ENCODE measurements around the gene TRIM31. TPM values are rescaled to one million over a fixed set of nuclear protein-coding genes. Genes with fewer than 3 reads are reported as not detected.
A peak's percentile ranks its signal among the peaks of the same experiment; 100 is the strongest.

TRIM31 gene
- total and polyA plus RNA-seq, 10 donors, result 0.09 to 0.14 TPM; not detected in 8

DNA sequence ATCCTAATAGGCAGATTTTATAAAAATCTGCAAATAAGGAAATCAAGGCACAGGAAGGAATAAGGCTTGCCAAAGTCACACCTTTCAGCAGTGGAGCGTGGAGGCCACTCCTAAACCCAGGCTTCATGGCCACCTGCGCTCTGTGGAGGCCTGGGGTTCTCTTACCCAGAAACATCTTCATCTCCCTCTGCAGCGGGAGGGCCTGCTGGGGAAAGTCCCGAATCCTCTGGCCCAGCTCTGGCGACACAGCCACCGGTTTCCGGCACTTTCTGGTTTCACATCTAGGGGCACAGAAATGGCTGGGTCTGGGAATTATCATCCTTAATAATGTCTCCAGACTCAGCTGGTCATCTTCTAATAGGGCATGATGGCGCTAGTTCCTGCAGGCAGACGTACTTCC, 43.9 kb upstream of the TRIM31 start:
- no peak overlapping the region for H3K4me3 ChIP-seq
- H3K27me3 ChIP-seq (replicated peaks in 1 of 7), result peaks cover 0 to 14% (median 0%) of the 10 kb centered on the region in 7 donors
- 77 to 92% (median 86%) methylated on average over 9 of the region's 9 CpGs for WGBS, 5 donors
- DNase-seq, result no peak
- TF ChIP-seq, protein P1, sequence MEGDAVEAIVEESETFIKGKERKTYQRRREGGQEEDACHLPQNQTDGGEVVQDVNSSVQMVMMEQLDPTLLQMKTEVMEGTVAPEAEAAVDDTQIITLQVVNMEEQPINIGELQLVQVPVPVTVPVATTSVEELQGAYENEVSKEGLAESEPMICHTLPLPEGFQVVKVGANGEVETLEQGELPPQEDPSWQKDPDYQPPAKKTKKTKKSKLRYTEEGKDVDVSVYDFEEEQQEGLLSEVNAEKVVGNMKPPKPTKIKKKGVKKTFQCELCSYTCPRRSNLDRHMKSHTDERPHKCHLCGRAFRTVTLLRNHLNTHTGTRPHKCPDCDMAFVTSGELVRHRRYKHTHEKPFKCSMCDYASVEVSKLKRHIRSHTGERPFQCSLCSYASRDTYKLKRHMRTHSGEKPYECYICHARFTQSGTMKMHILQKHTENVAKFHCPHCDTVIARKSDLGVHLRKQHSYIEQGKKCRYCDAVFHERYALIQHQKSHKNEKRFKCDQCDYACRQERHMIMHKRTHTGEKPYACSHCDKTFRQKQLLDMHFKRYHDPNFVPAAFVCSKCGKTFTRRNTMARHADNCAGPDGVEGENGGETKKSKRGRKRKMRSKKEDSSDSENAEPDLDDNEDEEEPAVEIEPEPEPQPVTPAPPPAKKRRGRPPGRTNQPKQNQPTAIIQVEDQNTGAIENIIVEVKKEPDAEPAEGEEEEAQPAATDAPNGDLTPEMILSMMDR (IDR thresholded peaks at IDR 0.05 in 8 of 11, conservative IDR thresholded peaks at IDR 0.05 in 3 of 11), result no peak
- TF ChIP-seq POLR2AphosphoS5 (IDR thresholded peaks at IDR 0.05) (no peak), POLR2A (IDR thresholded peaks at IDR 0.05) (no peak)
- peak overlapping the region in 2 of 8 donors; percentile 1 to 26 for H3K27ac ChIP-seq
- H3K9me3 ChIP-seq, result no peaks in the 10 kb centered on the region
- peaks cover 0 to 28% (median 10%) of the 10 kb centered on the region in 6 donors for H3K4me1 ChIP-seq
- H3K36me3 ChIP-seq, result no peaks in the 10 kb centered on the region
- intact Hi-C loops (cut with DNase I; ENCODE audit: low total_unique reads), result no loop called here

DNA sequence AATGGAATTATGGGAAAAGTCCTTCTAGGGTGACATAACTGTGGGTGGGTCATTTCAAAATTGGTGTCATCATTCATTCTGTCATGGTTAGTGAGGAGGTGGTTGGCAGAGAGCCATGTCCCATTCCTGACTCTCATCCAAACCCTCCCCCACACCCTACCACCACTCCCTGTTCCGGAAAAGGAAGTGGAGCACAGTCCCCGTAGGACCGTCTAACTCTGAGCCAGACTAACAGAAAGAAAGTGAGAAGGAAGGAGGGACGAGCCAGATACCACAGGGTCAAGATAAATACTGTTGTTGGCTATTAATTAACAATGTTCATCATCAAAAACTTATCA, 43.3 kb upstream of the TRIM31 start:
- Histone ChIP-seq H3K27ac (peak overlapping the region in 2 of 8 donors; percentile 1 to 26), H3K4me1 (peaks cover 0 to 28% (median 12%) of the 10 kb centered on the region in 6 donors), H3K9me3 (no peaks in the 10 kb centered on the region), H3K36me3 (no peaks in the 10 kb centered on the region), H3K27me3 (replicated peaks in 1 of 7) (peaks cover 0 to 14% (median 0%) of the 10 kb centered on the region in 7 donors), H3K4me3 (no peak overlapping the region)
- intact Hi-C loops (cut with DNase I; ENCODE audit: low total_unique reads), result no loop called here
- no peak for DNase-seq
- 19 to 46% (median 32%) methylated on average over 4 of the region's 4 CpGs for WGBS, 5 donors
- TF ChIP-seq POLR2AphosphoS5 (IDR thresholded peaks at IDR 0.05), result peak in 1 of 3 donors; percentile 31
- TF ChIP-seq, protein P1 (IDR thresholded peaks at IDR 0.05 in 8 of 11, conservative IDR thresholded peaks at IDR 0.05 in 3 of 11), result no peak

DNA sequence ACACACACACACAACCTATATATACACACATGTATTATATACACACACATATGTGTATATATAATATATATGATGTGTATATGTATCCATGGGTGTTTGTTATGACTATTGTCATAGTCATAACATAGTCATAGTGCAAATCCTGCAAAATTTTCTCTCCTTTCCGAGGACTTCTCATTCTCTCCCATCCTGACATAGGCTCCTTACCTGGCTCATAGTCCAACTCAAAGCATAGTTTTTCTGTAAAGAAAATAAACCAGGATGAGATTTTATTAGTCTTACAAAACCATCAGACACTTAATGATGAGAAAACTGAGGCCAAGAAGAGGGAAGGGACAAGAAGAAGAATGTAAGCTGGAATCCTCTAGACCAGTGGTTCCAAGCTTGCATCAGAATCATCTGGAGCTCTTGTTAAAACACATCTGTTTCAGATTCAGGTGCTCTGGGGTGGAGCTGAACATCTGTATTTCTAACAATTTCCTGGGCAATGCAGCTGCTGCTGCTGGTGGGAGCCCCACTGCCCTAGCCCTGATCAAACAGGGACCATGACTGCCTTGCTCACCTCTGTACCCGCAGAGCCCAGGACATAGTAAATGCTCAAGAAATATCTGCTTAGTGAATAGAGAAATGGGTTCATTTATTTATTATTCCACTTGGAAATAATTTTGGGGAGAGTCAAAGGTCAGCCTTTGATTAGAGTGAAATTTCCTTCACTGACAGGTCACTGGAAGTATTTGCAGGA, 42.8 kb upstream of the TRIM31 start:
- 85 to 93% (median 90%) methylated on average over 2 of the region's 2 CpGs for WGBS, 5 donors
- no peak for TF ChIP-seq POLR2A (IDR thresholded peaks at IDR 0.05)
- TF ChIP-seq, protein P1 (IDR thresholded peaks at IDR 0.05 in 8 of 11, conservative IDR thresholded peaks at IDR 0.05 in 3 of 11), result no peak
- no peak for TF ChIP-seq POLR2AphosphoS5 (IDR thresholded peaks at IDR 0.05)
- intact Hi-C loops (cut with DNase I; ENCODE audit: low total_unique reads), result no loop called here
- Histone ChIP-seq H3K4me3 (no peak overlapping the region), H3K36me3 (no peaks in the 10 kb centered on the region), H3K9me3 (no peaks in the 10 kb centered on the region), H3K27me3 (replicated peaks in 1 of 7) (peaks cover 0 to 14% (median 0%) of the 10 kb centered on the region in 7 donors), H3K4me1 (peaks cover 0 to 28% (median 12%) of the 10 kb centered on the region in 6 donors), H3K27ac (peak overlapping the region in 1 of 8 donors; percentile 30)
- DNase-seq, result no peak

DNA sequence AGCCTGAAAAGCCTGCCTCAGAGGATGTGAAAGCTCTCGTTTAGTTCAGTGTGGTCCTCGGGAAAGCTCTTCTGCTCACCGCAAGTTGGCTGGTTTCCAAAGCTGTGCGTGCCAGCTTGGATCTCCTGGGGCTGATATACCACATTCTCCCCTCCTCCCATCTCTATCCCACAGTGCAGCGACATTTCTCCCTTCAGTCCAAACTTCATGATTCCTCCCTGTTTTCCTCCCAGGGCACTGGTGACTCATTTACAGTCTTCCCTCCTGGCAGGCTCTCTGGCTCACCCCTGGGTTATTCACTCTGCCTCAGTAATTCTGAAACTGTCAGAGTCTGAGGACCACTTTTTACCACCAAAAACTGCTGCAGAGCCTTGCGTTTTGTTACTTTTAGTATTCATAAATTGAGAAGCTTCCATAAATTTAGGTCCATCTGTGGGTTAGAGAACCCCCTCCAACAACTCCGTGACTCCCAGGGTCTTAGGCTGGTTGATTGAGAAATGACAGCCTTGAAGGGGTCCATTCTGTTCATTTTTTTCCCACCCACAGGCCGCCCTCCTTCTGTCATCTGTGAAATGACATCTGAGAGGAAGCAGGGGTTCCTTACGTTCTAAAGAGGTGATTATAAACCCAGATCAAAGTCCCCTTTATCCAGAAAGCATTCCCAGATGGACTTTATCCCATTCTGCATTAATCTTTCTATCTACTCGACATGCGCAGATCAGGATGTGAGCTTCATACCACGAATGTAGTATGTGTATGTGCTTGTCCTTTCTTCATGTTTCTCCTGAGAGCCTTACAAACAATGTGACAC, 42.0 kb upstream of the TRIM31 start:
- 67 to 83% (median 81%) methylated on average over 12 of the region's 12 CpGs for WGBS, 5 donors
- H3K9me3 ChIP-seq, result no peaks in the 10 kb centered on the region
- peaks cover 0 to 14% (median 0%) of the 10 kb centered on the region in 7 donors for H3K27me3 ChIP-seq (replicated peaks in 1 of 7)
- no peak for DNase-seq
- H3K4me3 ChIP-seq, result no peak overlapping the region
- TF ChIP-seq, protein P1 (IDR thresholded peaks at IDR 0.05 in 8 of 11, conservative IDR thresholded peaks at IDR 0.05 in 3 of 11), result no peak
- TF ChIP-seq POLR2AphosphoS5 (IDR thresholded peaks at IDR 0.05) (no peak), POLR2A (IDR thresholded peaks at IDR 0.05) (no peak)
- H3K4me1 ChIP-seq, result peaks cover 0 to 28% (median 12%) of the 10 kb centered on the region in 6 donors
- intact Hi-C loops (cut with DNase I; ENCODE audit: low total_unique reads), result no loop called here
- H3K27ac ChIP-seq, result no peak overlapping the region
- H3K36me3 ChIP-seq, result no peaks in the 10 kb centered on the region

Measured in spleen (tissue), 11 donors.